Activated T-cell treated with anti-CD3 and anti-CD28 coated beads for 48 hours (primary cell): ENCODE results near the gene HELZ.
"Not testable (repeated sequence)": the region's sequence is repeated elsewhere in the genome, so short reads cannot be mapped to it uniquely, and the experiment has no call there.

Experiments used
- DNase-seq: peaks from one replicate; pipeline ENCODE4 v3.0.0-alpha.2; 2020; ENCODE audit warnings: low read depth

HELZ gene

GRCh38 chr17:67139784-67140665 lies 105.0 kb downstream of the HELZ start:
- DNase-seq: no peak

- no peak for DNase-seq
These were observed 105.7 kb downstream of the HELZ start for GRCh38 chr17:67139289-67139688.

DNA sequence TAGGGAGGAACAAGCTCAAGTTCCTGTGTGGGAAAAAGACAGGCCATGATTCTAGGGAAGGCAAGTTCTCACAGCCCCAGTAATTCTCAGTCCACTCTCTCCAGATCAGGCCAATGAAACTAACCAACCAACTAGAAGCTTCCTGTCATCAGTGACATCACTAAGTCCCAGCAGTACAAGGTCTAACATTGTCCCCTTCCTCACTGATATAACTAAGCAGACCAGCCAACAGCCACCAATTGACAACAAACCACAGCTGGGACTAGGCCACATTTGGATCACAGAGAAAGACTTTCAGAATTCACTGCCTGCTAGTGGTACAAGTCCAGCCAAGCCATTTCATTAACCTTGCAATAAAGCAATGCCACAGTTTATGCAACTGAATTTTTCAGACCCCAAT lies 106.6 kb downstream of the HELZ start:
- DNase-seq: no peak

DNA sequence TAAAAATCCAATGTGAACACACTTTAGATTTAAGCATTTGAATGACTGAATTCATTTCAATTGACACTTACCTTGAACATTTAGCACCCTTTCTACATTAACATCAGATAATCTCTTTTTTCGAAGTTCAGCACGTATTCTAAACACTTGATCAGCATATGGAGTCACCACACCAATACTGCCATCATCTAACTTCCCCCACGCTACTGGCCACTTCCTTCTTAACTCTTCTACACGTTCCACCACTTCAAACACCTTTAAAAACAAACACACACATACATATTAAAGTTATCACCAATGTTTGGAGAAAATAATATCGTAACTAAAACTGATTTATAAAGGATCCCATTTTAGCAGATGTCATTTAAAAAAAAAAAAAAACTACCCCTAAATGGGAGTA lies 107.1 kb downstream of the HELZ start:
- DNase-seq: no peak

- DNase-seq: no peak
These were observed 108.0 kb downstream of the HELZ start for GRCh38 chr17:67137026-67137370.

GRCh38 chr17:67136191-67137025 lies 108.6 kb downstream of the HELZ start:
- DNase-seq: no peak

DNA sequence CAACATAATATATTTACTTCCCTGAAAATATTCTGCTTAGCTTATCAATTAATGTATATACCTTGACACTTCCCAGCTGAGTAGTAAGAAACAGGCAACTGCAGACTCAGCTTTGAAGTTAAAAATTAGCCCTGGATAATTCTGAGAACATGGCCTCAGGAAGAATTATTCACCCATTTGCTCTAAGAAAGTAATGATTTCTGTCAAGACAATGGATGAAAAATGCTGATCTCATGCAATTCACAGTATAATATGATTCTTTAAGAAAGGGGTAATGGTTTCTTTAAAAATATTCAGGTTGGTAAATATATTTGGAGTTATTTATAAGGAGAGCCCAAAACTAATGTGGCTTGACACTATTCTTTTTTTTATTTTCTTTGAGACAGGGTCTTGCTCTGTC lies 111.8 kb downstream of the HELZ start:
- no peak for DNase-seq

- DNase-seq: no peak
These were observed 112.6 kb downstream of the HELZ start for GRCh38 chr17:67132366-67132765.

- no peak for DNase-seq
These were observed 114.2 kb downstream of the HELZ start for GRCh38 chr17:67130768-67131167.

- no peak for DNase-seq
These were observed 115.7 kb downstream of the HELZ start for GRCh38 chr17:67129283-67129682.

DNA sequence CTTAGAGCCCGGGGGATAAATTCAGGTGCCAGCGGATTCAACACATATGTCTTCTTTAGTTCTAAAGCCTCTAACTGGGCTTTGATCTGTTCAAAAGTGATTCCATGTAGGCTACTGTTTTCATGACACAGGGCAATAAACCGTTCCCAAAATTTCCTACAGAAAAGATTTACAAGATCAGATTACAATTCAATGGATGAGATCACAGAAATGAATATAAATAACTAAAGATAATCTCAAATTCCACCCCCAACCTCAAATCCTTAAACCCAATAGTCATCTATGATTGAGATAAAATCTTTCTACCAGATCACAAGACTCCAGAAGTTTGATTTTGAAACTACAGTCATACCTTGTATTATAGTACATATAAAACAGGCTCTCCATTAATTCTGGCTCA lies 116.3 kb downstream of the HELZ start:
- DNase-seq: no peak

DNA sequence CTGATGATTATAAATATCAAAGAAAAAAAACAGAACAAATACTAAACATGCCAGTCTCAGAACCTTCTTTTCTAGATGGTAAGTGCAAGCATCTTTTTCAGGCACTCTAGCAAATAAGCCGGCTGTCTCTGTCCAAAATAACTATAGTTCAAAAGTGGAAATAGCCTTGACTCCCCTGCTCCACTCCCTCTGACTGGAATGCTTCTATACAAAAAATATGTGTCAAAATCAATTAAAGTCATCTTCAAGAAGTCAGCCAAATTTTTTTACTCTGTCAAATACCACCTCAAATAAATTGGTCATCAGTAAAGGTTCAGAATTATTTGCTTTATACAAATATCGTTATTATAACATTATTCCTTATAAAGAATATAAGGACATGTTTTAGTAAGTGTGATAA lies 117.1 kb downstream of the HELZ start:
- no peak for DNase-seq

DNA sequence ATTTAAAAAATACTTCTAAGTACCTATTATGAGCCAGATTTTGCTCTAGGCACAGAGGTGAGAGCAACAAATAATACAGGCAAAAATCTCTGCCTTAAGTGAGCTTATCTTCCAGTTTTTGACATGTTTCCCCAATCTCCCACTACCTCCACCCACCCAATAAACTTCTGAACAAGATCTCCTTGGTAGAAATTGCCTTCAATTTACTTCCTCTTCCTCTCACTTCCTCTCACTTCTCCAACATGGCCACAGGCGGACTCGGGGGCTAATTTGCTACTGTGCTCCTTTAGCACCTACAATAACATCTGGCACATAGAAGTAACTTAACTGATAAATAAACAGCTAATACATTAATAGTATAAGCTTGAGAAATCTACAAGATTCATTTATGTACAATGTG lies 118.0 kb downstream of the HELZ start:
- no peak for DNase-seq

- not testable (repeated sequence) for DNase-seq
These were observed 118.5 kb downstream of the HELZ start for GRCh38 chr17:67126543-67126942.

GRCh38 chr17:67125924-67126323 lies 119.1 kb downstream of the HELZ start:
- DNase-seq: no peak

- DNase-seq: no peak
These were observed 119.6 kb downstream of the HELZ start for GRCh38 chr17:67125417-67125816.

- no peak for DNase-seq
These were observed 120.4 kb downstream of the HELZ start for GRCh38 chr17:67124450-67125148.

DNA sequence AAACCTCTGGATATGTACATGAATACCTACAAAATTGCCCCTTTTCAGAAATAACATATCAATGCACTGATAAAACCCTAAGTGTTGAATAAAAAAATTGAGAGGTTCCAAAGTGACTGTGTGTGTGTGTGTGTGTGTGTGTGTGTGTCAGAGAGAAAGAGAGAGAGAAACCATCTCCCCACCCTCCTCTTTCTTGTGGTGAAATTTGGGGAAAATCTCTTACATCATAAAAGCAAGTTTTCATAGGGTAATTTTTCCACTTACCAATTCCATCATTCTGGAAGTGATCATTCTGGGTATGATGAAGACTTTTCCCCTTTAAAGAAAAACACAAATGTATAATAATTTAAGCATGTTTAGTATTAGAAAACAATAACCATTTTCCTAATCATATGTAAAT lies 121.3 kb downstream of the HELZ start:
- no peak for DNase-seq

DNA sequence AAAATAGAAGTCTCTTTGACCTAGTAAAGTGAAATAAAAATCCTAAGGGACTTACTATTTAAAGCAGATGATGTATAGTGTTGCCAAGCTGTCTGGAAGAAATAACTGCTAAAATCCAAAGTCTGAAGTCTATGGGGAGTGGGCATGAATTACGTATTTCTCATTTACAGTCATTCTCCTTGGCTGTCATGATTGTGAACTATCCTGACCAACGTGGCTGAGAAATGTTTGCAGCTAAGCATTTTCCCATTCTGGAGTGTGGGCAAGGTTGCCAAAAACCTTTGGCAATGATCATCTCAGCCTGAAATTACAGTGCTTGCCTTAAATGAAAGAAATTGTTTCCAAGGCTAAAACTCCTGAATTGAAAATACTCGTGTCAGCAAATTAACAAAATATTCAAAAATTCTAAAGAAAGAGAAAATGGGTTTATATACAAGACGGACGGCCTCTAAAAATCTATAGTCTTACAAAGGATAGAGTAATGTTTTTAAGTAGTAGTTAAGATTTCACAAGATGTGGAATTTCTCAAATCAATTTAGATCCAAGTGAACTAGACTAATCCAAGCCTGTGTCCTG lies 123.6 kb downstream of the HELZ start:
- no peak for DNase-seq

DNA sequence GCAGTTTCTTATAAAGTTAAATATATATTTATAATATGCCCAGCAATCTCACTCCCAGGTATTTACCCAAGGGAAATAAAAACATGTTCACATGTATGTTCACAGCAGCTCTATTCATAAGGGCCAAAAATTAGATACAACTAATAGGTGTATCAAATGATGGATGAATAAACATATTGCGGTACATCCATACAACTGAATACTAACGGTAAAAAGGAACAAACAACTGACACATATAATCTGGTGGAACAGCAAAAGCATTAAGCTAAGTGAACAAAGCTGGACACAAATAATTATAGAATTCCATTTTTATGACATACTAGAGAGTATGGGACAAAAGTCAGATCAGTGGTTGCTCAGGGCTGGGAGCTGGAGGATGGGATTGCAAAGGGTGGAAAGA lies 125.9 kb downstream of the HELZ start:
- no peak for DNase-seq

GRCh38 chr17:67116045-67116575 lies 128.9 kb downstream of the HELZ start:
- no peak for DNase-seq

DNA sequence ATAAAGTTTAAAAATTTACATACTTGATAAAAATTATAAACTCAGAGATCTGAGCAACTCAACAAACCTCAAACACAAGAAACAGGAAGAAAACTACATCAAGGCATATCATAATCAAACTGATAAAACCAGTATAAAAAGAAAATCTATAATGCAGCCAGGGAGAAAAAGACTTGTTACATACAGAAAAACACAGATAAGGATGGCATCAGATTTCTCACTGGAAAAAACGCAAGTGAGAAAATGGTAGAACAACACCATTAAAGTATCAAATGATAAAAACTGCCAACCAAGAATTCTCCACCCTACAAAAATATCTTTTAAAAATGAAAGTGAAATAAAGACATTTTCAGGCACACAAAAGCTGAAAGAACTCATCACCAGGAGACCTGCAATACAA lies 129.6 kb downstream of the HELZ start:
- no peak for DNase-seq
